Left ventricle myocardium inferior (tissue), 1 donor: ENCODE results near the gene USP7. TPM values are rescaled to one million over a fixed set of nuclear protein-coding genes. Genes with fewer than 3 reads are reported as not detected.

ENCODE experiments used
- DNase-seq: peaks from one replicate; pipeline ENCODE4 v3.0.0-alpha.2; 2020
- H3K27ac ChIP-seq: fragments of 200-600 bp; replicated peaks from 2 replicates; pipeline ENCODE4 v1.8.0; 2021
- H3K27me3 ChIP-seq: fragments of 200-600 bp; 2 replicates; pipeline ENCODE4 v1.8.0; 2021; ENCODE audit warnings: low read depth
- H3K36me3 ChIP-seq: fragments of 200-600 bp; 2 replicates; pipeline ENCODE4 v1.8.0; 2021
- H3K4me1 ChIP-seq: fragments of 200-600 bp; 2 replicates; pipeline ENCODE4 v1.8.0; 2021
- H3K4me3 ChIP-seq: fragments of 200-600 bp; 2 replicates; pipeline ENCODE4 v1.8.0; 2021; ENCODE audit warnings: mild to moderate bottlenecking, moderate library complexity
- H3K9me3 ChIP-seq: fragments of 200-600 bp; replicated peaks from 2 replicates; pipeline ENCODE4 v1.8.0; 2021
- intact Hi-C: fragments of 100-400 bp; cut with micrococcal nuclease; formaldehyde crosslinking; loops from one replicate; pipeline ENCODE4 v1.11.0; 2022
- total RNA-seq: library from RNA; stranded (reverse); fragmentation: NEBNext Ultra II Directional; extraction: Animal tissue kit (Norgen Biotek cat#: 25700); gene quantifications from one replicate; pipeline ENCODE4 v1.2.1, GENCODE V29; 2021
- TF ChIP-seq, protein P1 (sequence below): fragments of 200-600 bp; IDR thresholded peaks from 2 replicates; pipeline ENCODE4 v1.8.0; 2021; ENCODE audit warnings: antibody characterized with exemption, mild to moderate bottlenecking, borderline replicate concordance
- donor health status: DM: no; HTN: yes; CAD: no; lungs with severe emphysema.

The USP7 gene
- total RNA-seq, 1 donor from 2014 or later, result 54.7 TPM

GRCh38 chr16:8894736-8895334 lies 68.9 kb downstream of the USP7 start:
- H3K36me3 ChIP-seq, result peaks cover 92% of the 10 kb centered on the region
- TF ChIP-seq, protein P1, sequence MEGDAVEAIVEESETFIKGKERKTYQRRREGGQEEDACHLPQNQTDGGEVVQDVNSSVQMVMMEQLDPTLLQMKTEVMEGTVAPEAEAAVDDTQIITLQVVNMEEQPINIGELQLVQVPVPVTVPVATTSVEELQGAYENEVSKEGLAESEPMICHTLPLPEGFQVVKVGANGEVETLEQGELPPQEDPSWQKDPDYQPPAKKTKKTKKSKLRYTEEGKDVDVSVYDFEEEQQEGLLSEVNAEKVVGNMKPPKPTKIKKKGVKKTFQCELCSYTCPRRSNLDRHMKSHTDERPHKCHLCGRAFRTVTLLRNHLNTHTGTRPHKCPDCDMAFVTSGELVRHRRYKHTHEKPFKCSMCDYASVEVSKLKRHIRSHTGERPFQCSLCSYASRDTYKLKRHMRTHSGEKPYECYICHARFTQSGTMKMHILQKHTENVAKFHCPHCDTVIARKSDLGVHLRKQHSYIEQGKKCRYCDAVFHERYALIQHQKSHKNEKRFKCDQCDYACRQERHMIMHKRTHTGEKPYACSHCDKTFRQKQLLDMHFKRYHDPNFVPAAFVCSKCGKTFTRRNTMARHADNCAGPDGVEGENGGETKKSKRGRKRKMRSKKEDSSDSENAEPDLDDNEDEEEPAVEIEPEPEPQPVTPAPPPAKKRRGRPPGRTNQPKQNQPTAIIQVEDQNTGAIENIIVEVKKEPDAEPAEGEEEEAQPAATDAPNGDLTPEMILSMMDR, result no peak
- peaks cover 19% of the 10 kb centered on the region for H3K4me1 ChIP-seq
- H3K27me3 ChIP-seq, result no peaks in the 10 kb centered on the region
- DNase-seq, result no peak
- intact Hi-C loops, result no loop called here
- H3K4me3 ChIP-seq, result no peak overlapping the region
- no peaks in the 10 kb centered on the region for H3K9me3 ChIP-seq
- no peak overlapping the region for H3K27ac ChIP-seq

- DNase-seq, result no peak
- H3K27ac ChIP-seq, result no peak overlapping the region
- H3K9me3 ChIP-seq, result no peaks in the 10 kb centered on the region
- intact Hi-C loops, result no loop called here
- peaks cover 90% of the 10 kb centered on the region for H3K36me3 ChIP-seq
- H3K4me1 ChIP-seq, result peaks cover 19% of the 10 kb centered on the region
- no peak overlapping the region for H3K4me3 ChIP-seq
- no peaks in the 10 kb centered on the region for H3K27me3 ChIP-seq
- TF ChIP-seq, protein P1, result no peak
These were observed 69.6 kb downstream of the USP7 start for GRCh38 chr16:8893976-8894690.

GRCh38 chr16:8893426-8893825 lies 70.3 kb downstream of the USP7 start:
- Histone ChIP-seq H3K27me3 (no peaks in the 10 kb centered on the region), H3K9me3 (no peaks in the 10 kb centered on the region), H3K27ac (no peak overlapping the region), H3K4me1 (peaks cover 25% of the 10 kb centered on the region), H3K4me3 (no peak overlapping the region), H3K36me3 (peaks cover 83% of the 10 kb centered on the region)
- no peak for DNase-seq
- TF ChIP-seq, protein P1, result no peak
- intact Hi-C loops, result no loop called here

DNA sequence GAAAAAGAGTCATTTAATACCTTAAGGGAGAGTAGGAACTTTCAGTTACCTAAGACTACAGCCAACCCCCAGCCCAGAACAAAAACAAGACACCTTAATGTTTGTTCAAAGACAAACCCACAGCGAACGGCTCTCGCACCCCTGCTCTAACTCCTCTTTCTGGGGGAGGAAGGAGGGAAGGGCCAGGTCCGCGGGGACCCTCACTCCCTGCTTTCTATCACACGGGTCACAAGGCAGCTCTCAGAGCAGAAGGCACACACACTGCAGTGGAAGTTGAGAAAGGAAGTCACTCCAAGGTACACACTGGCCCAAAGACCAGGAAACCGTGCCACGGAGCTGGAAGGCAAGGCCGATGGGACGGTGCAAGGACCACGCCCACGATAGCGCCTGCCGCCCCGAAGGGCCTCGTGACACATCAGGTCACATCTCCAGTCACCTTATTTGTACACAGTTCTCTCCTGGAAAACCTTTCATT lies 71.6 kb downstream of the USP7 start:
- Histone ChIP-seq H3K27me3 (no peaks in the 10 kb centered on the region), H3K9me3 (no peaks in the 10 kb centered on the region), H3K4me3 (no peak overlapping the region), H3K27ac (no peak overlapping the region), H3K4me1 (peaks cover 37% of the 10 kb centered on the region), H3K36me3 (peaks cover 72% of the 10 kb centered on the region)
- no peak for DNase-seq
- TF ChIP-seq, protein P1, result no peak
- intact Hi-C loops, result no loop called here

DNA sequence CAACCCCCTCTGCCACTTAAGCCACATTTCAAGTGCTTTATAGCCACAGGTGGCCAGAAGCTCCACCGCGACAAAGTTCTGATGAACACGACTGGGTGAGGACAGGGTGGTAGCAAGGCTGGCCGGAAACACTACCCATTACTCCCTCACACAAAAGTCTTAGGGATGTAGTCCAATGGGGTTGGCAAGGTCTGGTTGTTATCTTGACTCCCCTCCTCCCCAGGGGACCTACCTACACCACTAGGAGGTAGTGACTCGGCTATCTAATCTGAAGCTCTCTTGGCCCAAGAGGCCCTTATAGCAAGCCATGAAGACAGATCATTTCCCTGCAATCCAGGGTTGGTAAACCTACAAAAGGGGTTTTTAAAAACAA lies 73.2 kb downstream of the USP7 start:
- peaks cover 48% of the 10 kb centered on the region for H3K4me1 ChIP-seq
- H3K36me3 ChIP-seq, result peaks cover 56% of the 10 kb centered on the region
- no peak overlapping the region for H3K27ac ChIP-seq
- H3K27me3 ChIP-seq, result no peaks in the 10 kb centered on the region
- TF ChIP-seq, protein P1, result no peak
- H3K4me3 ChIP-seq, result no peak overlapping the region
- no peak for DNase-seq
- intact Hi-C loops, result no loop called here
- H3K9me3 ChIP-seq, result no peaks in the 10 kb centered on the region
